IMR-90 (cell line): Measurements from ENCODE around the gene ASRGL1. TPM values are rescaled to one million over a fixed set of nuclear protein-coding genes. Genes with fewer than 3 reads are reported as not detected.

Experiments used
- ATAC-seq: fragments of 200-7000 bp; cut with Tn5 transposase; 2 replicates; pipeline ENCODE4 v1.9.1; 2020; ENCODE audit warnings: low read depth, mild to moderate bottlenecking, moderate library complexity
- BruUV-seq: library from RNA; stranded (reverse); fragments of 400-500 nt; replicated peaks from 2 replicates; lab custom pipeline; 2021; lab: Mats Ljungman, UMichigan
- CTCF ChIA-PET: fragments of 300-600 bp; formaldehyde crosslinking; extraction: SDS; loops from one replicate; lab custom pipeline; 2021; ENCODE audit warnings: antibody characterized with exemption; lab: Yijun Ruan, JAX
- POLR2A ChIA-PET: fragments of 300-600 bp; sonication (Branson Sonifier 250); formaldehyde crosslinking; loops from one replicate; lab custom pipeline; 2022; ENCODE audit warnings: antibody characterized with exemption; ENCODE audit not compliant: unreplicated experiment; lab: Charles Lee
- DNase-seq: peaks from one replicate; pipeline ENCODE4 v3.0.0; 2013
- H2AFZ ChIP-seq: replicated peaks from 2 replicates; pipeline ENCODE3; 2013; ENCODE audit warnings: low read length, mild to moderate bottlenecking; ENCODE audit not compliant: poor library complexity
- H2AK5ac ChIP-seq: 2 replicates; pipeline ENCODE4 v1.6.1; 2013; ENCODE audit warnings: low read depth, low read length, inconsistent platforms
- H2AK9ac ChIP-seq: replicated peaks from 2 replicates; pipeline ENCODE3; 2013; ENCODE audit warnings: mild to moderate bottlenecking, low read depth, low read length, moderate library complexity; ENCODE audit not compliant: poor library complexity
- H2BK120ac ChIP-seq: 2 replicates; pipeline ENCODE4 v1.6.1; 2013; ENCODE audit warnings: low read depth, low read length, inconsistent platforms
- H2BK15ac ChIP-seq: 3 replicates; pipeline ENCODE4 v1.6.1; 2013; ENCODE audit warnings: low read depth, low read length, inconsistent platforms
- H2BK20ac ChIP-seq: 2 replicates; pipeline ENCODE4 v1.6.1; 2013; ENCODE audit warnings: low read depth, mild to moderate bottlenecking, inconsistent platforms, low read length, moderate library complexity
- H2BK5ac ChIP-seq: 2 replicates; pipeline ENCODE4 v1.6.1; 2013; ENCODE audit warnings: mild to moderate bottlenecking, low read depth, low read length, inconsistent platforms; ENCODE audit not compliant: poor library complexity, severe bottlenecking
- H3K14ac ChIP-seq: replicated peaks from 2 replicates; pipeline ENCODE4 v1.6.1; 2013; ENCODE audit warnings: low read depth, low read length, inconsistent platforms
- H3K18ac ChIP-seq: 2 replicates; pipeline ENCODE4 v1.6.1; 2013; ENCODE audit warnings: low read depth, low read length, control low read depth
- H3K23ac ChIP-seq: 2 replicates; pipeline ENCODE4 v1.6.1; 2013; ENCODE audit warnings: low read depth, low read length, inconsistent platforms
- H3K27ac ChIP-seq: 2 replicates; pipeline ENCODE4 v1.5.1; 2013; ENCODE audit warnings: mild to moderate bottlenecking, control low read depth, low read length; ENCODE audit not compliant: insufficient read depth
- H3K27me3 ChIP-seq: 2 replicates; pipeline ENCODE4 v1.6.1; 2013; ENCODE audit warnings: low read length; ENCODE audit not compliant: control insufficient read depth, insufficient read depth
- H3K36me3 ChIP-seq: 2 replicates; pipeline ENCODE4 v1.6.1; 2013; ENCODE audit warnings: low read length, mixed read lengths; ENCODE audit not compliant: control insufficient read depth, insufficient read depth
- H3K4ac ChIP-seq: 2 replicates; pipeline ENCODE4 v1.6.1; 2013; ENCODE audit warnings: low read depth, low read length, inconsistent platforms
- H3K4me1 ChIP-seq: 2 replicates; pipeline ENCODE4 v1.6.1; 2013; ENCODE audit warnings: low read length, mixed read lengths; ENCODE audit not compliant: control insufficient read depth, insufficient read depth
- H3K4me2 ChIP-seq: 2 replicates; pipeline ENCODE4 v1.6.1; 2013; ENCODE audit warnings: low read depth, mild to moderate bottlenecking, control low read depth, low read length, moderate library complexity
- H3K4me3 ChIP-seq: 2 replicates; pipeline ENCODE4 v1.5.1; 2013; ENCODE audit warnings: low read depth, mild to moderate bottlenecking, control low read depth, low read length, moderate library complexity; ENCODE audit not compliant: insufficient read depth
- H3K56ac ChIP-seq: 2 replicates; pipeline ENCODE4 v1.6.1; 2013; ENCODE audit warnings: low read length, inconsistent platforms; ENCODE audit not compliant: insufficient read depth; ENCODE audit errors: extremely low read depth
- H3K79me1 ChIP-seq, 2 experiments: 2 replicates each; pipeline ENCODE4 v1.6.1; 2013; ENCODE audit warnings: low read length in 2 of 2, inconsistent platforms in 1 of 2, low read depth in 1 of 2
- H3K9ac ChIP-seq: 2 replicates; pipeline ENCODE4 v1.6.1; 2013; ENCODE audit warnings: low read depth, low read length, control low read depth
- H3K9me1 ChIP-seq: 2 replicates; pipeline ENCODE4 v1.6.1; 2013; ENCODE audit warnings: low read length, inconsistent platforms; ENCODE audit not compliant: insufficient read depth
- H3K9me3 ChIP-seq: 2 replicates; pipeline ENCODE4 v1.6.1; 2013; ENCODE audit warnings: low read length; ENCODE audit not compliant: control insufficient read depth, insufficient read depth
- H4K20me1 ChIP-seq: 2 replicates; pipeline ENCODE4 v1.6.1; 2013; ENCODE audit warnings: low read length, inconsistent platforms; ENCODE audit not compliant: insufficient read depth
- H4K5ac ChIP-seq: 2 replicates; pipeline ENCODE4 v1.6.1; 2013; ENCODE audit warnings: mild to moderate bottlenecking, low read depth, low read length, control low read depth
- H4K8ac ChIP-seq, 2 experiments: 2 replicates each; pipeline ENCODE4 v1.6.1; 2013; ENCODE audit warnings: low read depth in 2 of 2, low read length in 2 of 2, control low read depth in 1 of 2, inconsistent platforms in 1 of 2
- H4K91ac ChIP-seq: 2 replicates; pipeline ENCODE4 v1.6.1; 2013; ENCODE audit warnings: low read depth, low read length, inconsistent platforms; ENCODE audit not compliant: insufficient read depth
- BHLHE40 ChIP-seq: fragments of 150-350 bp; IDR thresholded peaks from 2 replicates; pipeline ENCODE4 v1.6.1; 2016; ENCODE audit warnings: mild to moderate bottlenecking, low read depth, low read length
- CEBPB ChIP-seq: IDR thresholded peaks from 2 replicates; pipeline ENCODE4 v1.6.1; 2012; ENCODE audit warnings: low read depth, low read length, improper control_type of control experiment
- CHD1 ChIP-seq: IDR thresholded peaks from 2 replicates; pipeline ENCODE4 v1.6.1; 2012; ENCODE audit warnings: low read depth, low read length, improper control_type of control experiment
- MAFK ChIP-seq: IDR thresholded peaks from 2 replicates; pipeline ENCODE4 v1.6.1; 2012; ENCODE audit warnings: low read depth, low read length, improper control_type of control experiment
- MAZ ChIP-seq: IDR thresholded peaks from 2 replicates; pipeline ENCODE4 v1.6.1; 2012; ENCODE audit warnings: low read depth, mild to moderate bottlenecking, low read length, improper control_type of control experiment, moderate library complexity, borderline replicate concordance
- NFE2L2 ChIP-seq: fragments of 150-350 bp; IDR thresholded peaks from 2 replicates; pipeline ENCODE4 v1.6.1; 2016; ENCODE audit warnings: low read depth, mild to moderate bottlenecking, low read length
- POLR2A ChIP-seq: IDR thresholded peaks from 2 replicates; pipeline ENCODE4 v1.6.1; 2012; ENCODE audit warnings: mild to moderate bottlenecking, low read depth, low read length
- RAD21 ChIP-seq: IDR thresholded peaks from 2 replicates; pipeline ENCODE4 v1.6.1; 2012; ENCODE audit warnings: low read length, improper control_type of control experiment
- RCOR1 ChIP-seq: IDR thresholded peaks from 2 replicates; pipeline ENCODE4 v1.6.1; 2012; ENCODE audit warnings: mild to moderate bottlenecking, low read length, improper control_type of control experiment; ENCODE audit not compliant: insufficient replicate concordance
- RFX5 ChIP-seq: IDR thresholded peaks from 2 replicates; pipeline ENCODE4 v1.8.0; 2012; ENCODE audit warnings: low read depth, mild to moderate bottlenecking, low read length, moderate library complexity
- WGBS, 2 experiments: methylation state at CpG; one replicate each; pipeline versions ENCODE4 v1.1.5 to v1.1.7; 2013; ENCODE audit warnings: missing lambda C conversion rate in 2 of 2; ENCODE audit not compliant: insufficient read length in 1 of 2; ENCODE audit errors: extremely low coverage in 2 of 2; 5-methylcytosine and 5-hydroxymethylcytosine counted together
- dilution Hi-C: fragments of 300-500 bp; cut with HindIII; formaldehyde crosslinking; loops from one replicate; pipeline ENCODE4 v1.14.3; 2018; ENCODE audit warnings: low sequenced_read_pairs; ENCODE audit not compliant: unreplicated experiment
- in situ Hi-C: fragments of 300-500 bp; cut with MboI; formaldehyde crosslinking; loops from 3 replicates; pipeline ENCODE4 v1.14.3; 2019; ENCODE audit warnings: low sequenced_read_pairs, inconsistent platforms, mixed read lengths
- intact Hi-C: fragments of 100-400 bp; cut with micrococcal nuclease; formaldehyde crosslinking; loops from 2 replicates; pipeline ENCODE4 v1.10.0; 2022
- polyA plus RNA-seq, 3 experiments: library from polyadenylated mRNA; depleted of rRNA; stranded (reverse); fragments of >200 nt; gene quantifications; 2 replicates each; pipeline ENCODE4 v1.2.3, GENCODE V29; 2012; ENCODE audit warnings: low replicate concordance in 1 of 3
- total RNA-seq: library from RNA; depleted of rRNA; stranded (reverse); fragments of >200 nt; gene quantifications from 2 replicates; pipeline ENCODE4 v1.2.3, GENCODE V29; 2012
- TF ChIP-seq, protein P1 (sequence below): fragments of 150-350 bp; IDR thresholded peaks from 2 replicates; pipeline ENCODE4 v1.6.1; 2016; ENCODE audit warnings: low read depth, mild to moderate bottlenecking, low read length, moderate library complexity, borderline replicate concordance
- TF ChIP-seq, protein P2 (sequence below): conservative IDR thresholded peaks from 2 replicates; pipeline ENCODE4 v1.5.1; 2012; ENCODE audit warnings: mild to moderate bottlenecking, low read depth, low read length, improper control_type of control experiment
- TF ChIP-seq, protein P3 (sequence below): fragments of 150-350 bp; IDR thresholded peaks from 2 replicates; pipeline ENCODE4 v1.6.1; 2017; ENCODE audit warnings: mild to moderate bottlenecking, antibody characterized with exemption, low read length, low read depth

ASRGL1 gene
- total and polyA plus RNA-seq, 2 of the 4 experiments (the other 2 are of a cell fraction): 0.72 TPM; not detected in 1

DNA sequence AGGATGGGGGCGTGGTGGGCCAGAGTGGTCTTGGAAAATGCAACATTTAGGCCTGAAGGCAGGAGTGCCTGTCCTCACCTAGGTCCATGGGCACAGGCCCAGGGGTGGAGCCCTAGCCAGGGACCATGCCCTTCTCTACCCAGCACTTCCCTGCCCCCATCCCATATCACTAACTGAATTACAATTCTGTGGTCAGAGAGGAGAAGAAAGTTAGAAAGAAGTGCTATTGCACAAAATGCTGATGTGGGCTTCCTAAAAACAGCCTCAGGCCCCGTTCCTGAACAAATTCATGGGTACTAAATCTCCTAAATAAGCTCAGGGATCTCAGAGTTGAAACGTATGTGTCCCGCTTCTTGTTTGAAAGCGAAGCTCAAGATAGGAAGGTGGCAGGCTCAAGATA is 3.5 kb upstream of the ASRGL1 start:
- H3K9me3 ChIP-seq: no peaks in the 10 kb centered on the region
- no peak overlapping the region for H2BK20ac ChIP-seq
- no peak overlapping the region for H4K5ac ChIP-seq
- dilution Hi-C loops: no loop called here
- no peak overlapping the region for H4K8ac ChIP-seq
- H3K4ac ChIP-seq: no peak overlapping the region
- H2AK5ac ChIP-seq: no peak overlapping the region
- intact Hi-C loops: no loop called here
- H3K9me1 ChIP-seq: no peaks in the 10 kb centered on the region
- H3K9ac ChIP-seq: no peak overlapping the region
- no peak overlapping the region for H3K14ac ChIP-seq
- H2BK15ac ChIP-seq: no peak overlapping the region
- no peak overlapping the region for H3K4me2 ChIP-seq
- CTCF ChIA-PET: no interaction called here
- no peak overlapping the region for H2BK120ac ChIP-seq
- H3K27ac ChIP-seq: no peak overlapping the region
- no peak overlapping the region for H2AK9ac ChIP-seq
- H3K27me3 ChIP-seq: peaks cover 53% of the 10 kb centered on the region
- no peak overlapping the region for H3K56ac ChIP-seq
- no peaks in the 10 kb centered on the region for H4K20me1 ChIP-seq
- POLR2A ChIA-PET: no interaction called here
- ATAC-seq (no peak), DNase-seq (no peak)
- no peaks in the 10 kb centered on the region for H3K36me3 ChIP-seq
- no peak overlapping the region for H3K4me3 ChIP-seq
- no peak overlapping the region for H3K18ac ChIP-seq
- no peak overlapping the region for H2BK5ac ChIP-seq
- no peaks in the 10 kb centered on the region for H3K79me1 ChIP-seq
- no peak overlapping the region for H2AFZ ChIP-seq
- 73% methylated on average over 3 of the region's 5 CpGs; no CpG with 5 or more reads in 1 of the 2 experiments for WGBS, 2 experiments
- H4K91ac ChIP-seq: no peak overlapping the region
- BruUV-seq: no TSS peak
- H3K4me1 ChIP-seq: no peaks in the 10 kb centered on the region
- no peak overlapping the region for H3K23ac ChIP-seq
- TF ChIP-seq, protein P1, sequence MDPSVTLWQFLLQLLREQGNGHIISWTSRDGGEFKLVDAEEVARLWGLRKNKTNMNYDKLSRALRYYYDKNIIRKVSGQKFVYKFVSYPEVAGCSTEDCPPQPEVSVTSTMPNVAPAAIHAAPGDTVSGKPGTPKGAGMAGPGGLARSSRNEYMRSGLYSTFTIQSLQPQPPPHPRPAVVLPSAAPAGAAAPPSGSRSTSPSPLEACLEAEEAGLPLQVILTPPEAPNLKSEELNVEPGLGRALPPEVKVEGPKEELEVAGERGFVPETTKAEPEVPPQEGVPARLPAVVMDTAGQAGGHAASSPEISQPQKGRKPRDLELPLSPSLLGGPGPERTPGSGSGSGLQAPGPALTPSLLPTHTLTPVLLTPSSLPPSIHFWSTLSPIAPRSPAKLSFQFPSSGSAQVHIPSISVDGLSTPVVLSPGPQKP: no peak
- TF ChIP-seq RAD21: no peak
- no peak for TF ChIP-seq NFE2L2
- TF ChIP-seq, protein P2, sequence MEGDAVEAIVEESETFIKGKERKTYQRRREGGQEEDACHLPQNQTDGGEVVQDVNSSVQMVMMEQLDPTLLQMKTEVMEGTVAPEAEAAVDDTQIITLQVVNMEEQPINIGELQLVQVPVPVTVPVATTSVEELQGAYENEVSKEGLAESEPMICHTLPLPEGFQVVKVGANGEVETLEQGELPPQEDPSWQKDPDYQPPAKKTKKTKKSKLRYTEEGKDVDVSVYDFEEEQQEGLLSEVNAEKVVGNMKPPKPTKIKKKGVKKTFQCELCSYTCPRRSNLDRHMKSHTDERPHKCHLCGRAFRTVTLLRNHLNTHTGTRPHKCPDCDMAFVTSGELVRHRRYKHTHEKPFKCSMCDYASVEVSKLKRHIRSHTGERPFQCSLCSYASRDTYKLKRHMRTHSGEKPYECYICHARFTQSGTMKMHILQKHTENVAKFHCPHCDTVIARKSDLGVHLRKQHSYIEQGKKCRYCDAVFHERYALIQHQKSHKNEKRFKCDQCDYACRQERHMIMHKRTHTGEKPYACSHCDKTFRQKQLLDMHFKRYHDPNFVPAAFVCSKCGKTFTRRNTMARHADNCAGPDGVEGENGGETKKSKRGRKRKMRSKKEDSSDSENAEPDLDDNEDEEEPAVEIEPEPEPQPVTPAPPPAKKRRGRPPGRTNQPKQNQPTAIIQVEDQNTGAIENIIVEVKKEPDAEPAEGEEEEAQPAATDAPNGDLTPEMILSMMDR: no peak
- TF ChIP-seq, protein P3, sequence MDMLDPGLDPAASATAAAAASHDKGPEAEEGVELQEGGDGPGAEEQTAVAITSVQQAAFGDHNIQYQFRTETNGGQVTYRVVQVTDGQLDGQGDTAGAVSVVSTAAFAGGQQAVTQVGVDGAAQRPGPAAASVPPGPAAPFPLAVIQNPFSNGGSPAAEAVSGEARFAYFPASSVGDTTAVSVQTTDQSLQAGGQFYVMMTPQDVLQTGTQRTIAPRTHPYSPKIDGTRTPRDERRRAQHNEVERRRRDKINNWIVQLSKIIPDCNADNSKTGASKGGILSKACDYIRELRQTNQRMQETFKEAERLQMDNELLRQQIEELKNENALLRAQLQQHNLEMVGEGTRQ: no peak
- TF ChIP-seq POLR2A: no peak
- no peak for TF ChIP-seq CHD1
- no peak for TF ChIP-seq MAZ
- TF ChIP-seq RCOR1: no peak
- no peak for TF ChIP-seq CEBPB
- no peak for TF ChIP-seq MAFK
- no peak for TF ChIP-seq BHLHE40
- TF ChIP-seq RFX5: no peak
- in situ Hi-C loops: no loop called here
